ENCODE data around the gene TCAF1. TPM values are rescaled to one million over a fixed set of nuclear protein-coding genes. Genes with fewer than 3 reads are reported as not detected.

The TCAF1 gene
- total RNA-seq, 1 experiment from 2014 or later, result 26.7 TPM

- CTCF ChIA-PET, result no interaction called here
- intact Hi-C loops (cut with micrococcal nuclease; ENCODE audit: unreplicated experiment), result no loop called here
Observed at GRCh38 chr7:143929224-143929920, 27.4 kb upstream of the TCAF1 start.

GRCh38 chr7:143924851-143925250 lies 22.9 kb upstream of the TCAF1 start:
- intact Hi-C loops (cut with micrococcal nuclease; ENCODE audit: unreplicated experiment), result loop anchor here (5.0 kb wide), 1 partner anchor 32 kb away; no protein-coding TSS in a partner anchor
- Mint-ChIP-seq H3K4me1 (ENCODE audit: low read depth, unreplicated experiment) (no peaks in the 10 kb centered on the region), H3K27me3 (ENCODE audit: unreplicated experiment) (peaks cover 30% of the 10 kb centered on the region), H3K27ac (ENCODE audit: unreplicated experiment) (no peak overlapping the region), H3K9me3 (ENCODE audit: low read depth, unreplicated experiment) (no peaks in the 10 kb centered on the region), H3K4me3 (ENCODE audit: low read depth, unreplicated experiment) (no peak overlapping the region), H3K36me3 (ENCODE audit: insufficient read depth, unreplicated experiment) (no peaks in the 10 kb centered on the region)
- BruUV-seq (replicated peaks), result no TSS peak
- DNase-seq, result no peak
- CTCF ChIA-PET, result no interaction called here
- no peak for TF ChIP-seq CTCF (IDR thresholded peaks at IDR 0.05; ENCODE audit: unreplicated experiment)

More at GRCh38 chr7:143929224-143929920, 27.4 kb upstream of the TCAF1 start:
- Mint-ChIP-seq H3K36me3 (ENCODE audit: insufficient read depth, unreplicated experiment) (no peaks in the 10 kb centered on the region), H3K27me3 (ENCODE audit: unreplicated experiment) (peaks cover 13% of the 10 kb centered on the region), H3K4me1 (ENCODE audit: low read depth, unreplicated experiment) (no peaks in the 10 kb centered on the region), H3K27ac (ENCODE audit: unreplicated experiment) (no peak overlapping the region), H3K4me3 (ENCODE audit: low read depth, unreplicated experiment) (no peak overlapping the region), H3K9me3 (ENCODE audit: low read depth, unreplicated experiment) (no peaks in the 10 kb centered on the region)
- TF ChIP-seq CTCF (IDR thresholded peaks at IDR 0.05; ENCODE audit: unreplicated experiment), result no peak
- no TSS peak for BruUV-seq (replicated peaks)
- DNase-seq, result no peak

- intact Hi-C loops (cut with micrococcal nuclease; ENCODE audit: unreplicated experiment), result no loop called here
- no peak overlapping the region for H3K4me3 Mint-ChIP-seq (ENCODE audit: low read depth, unreplicated experiment)
- no peaks in the 10 kb centered on the region for H3K4me1 Mint-ChIP-seq (ENCODE audit: low read depth, unreplicated experiment)
- TF ChIP-seq CTCF (IDR thresholded peaks at IDR 0.05; ENCODE audit: unreplicated experiment), result no peak
- peaks cover 8% of the 10 kb centered on the region for H3K27me3 Mint-ChIP-seq (ENCODE audit: unreplicated experiment)
- DNase-seq, result no peak
- CTCF ChIA-PET, result no interaction called here
- H3K9me3 Mint-ChIP-seq (ENCODE audit: low read depth, unreplicated experiment), result no peaks in the 10 kb centered on the region
- no peaks in the 10 kb centered on the region for H3K36me3 Mint-ChIP-seq (ENCODE audit: insufficient read depth, unreplicated experiment)
- no TSS peak for BruUV-seq (replicated peaks)
- H3K27ac Mint-ChIP-seq (ENCODE audit: unreplicated experiment), result no peak overlapping the region
Observed at GRCh38 chr7:143914938-143915652, 13.1 kb upstream of the TCAF1 start.

GRCh38 chr7:143913945-143914615 lies 12.1 kb upstream of the TCAF1 start:
- no peak overlapping the region for H3K4me3 Mint-ChIP-seq (ENCODE audit: low read depth, unreplicated experiment)
- no peaks in the 10 kb centered on the region for H3K4me1 Mint-ChIP-seq (ENCODE audit: low read depth, unreplicated experiment)
- no peak for TF ChIP-seq CTCF (IDR thresholded peaks at IDR 0.05; ENCODE audit: unreplicated experiment)
- intact Hi-C loops (cut with micrococcal nuclease; ENCODE audit: unreplicated experiment), result loop anchor here (2.0 kb wide), 1 partner anchor 13 kb away; no protein-coding TSS in a partner anchor
- BruUV-seq (replicated peaks), result no TSS peak
- H3K9me3 Mint-ChIP-seq (ENCODE audit: low read depth, unreplicated experiment), result no peaks in the 10 kb centered on the region
- no peaks in the 10 kb centered on the region for H3K27me3 Mint-ChIP-seq (ENCODE audit: unreplicated experiment)
- DNase-seq, result no peak
- no peak overlapping the region for H3K27ac Mint-ChIP-seq (ENCODE audit: unreplicated experiment)
- CTCF ChIA-PET, result no interaction called here
- H3K36me3 Mint-ChIP-seq (ENCODE audit: insufficient read depth, unreplicated experiment), result no peaks in the 10 kb centered on the region

All from Calu3 (cell line).